ENCODE measurements around the gene MYOM3.

MYOM3 gene

DNA sequence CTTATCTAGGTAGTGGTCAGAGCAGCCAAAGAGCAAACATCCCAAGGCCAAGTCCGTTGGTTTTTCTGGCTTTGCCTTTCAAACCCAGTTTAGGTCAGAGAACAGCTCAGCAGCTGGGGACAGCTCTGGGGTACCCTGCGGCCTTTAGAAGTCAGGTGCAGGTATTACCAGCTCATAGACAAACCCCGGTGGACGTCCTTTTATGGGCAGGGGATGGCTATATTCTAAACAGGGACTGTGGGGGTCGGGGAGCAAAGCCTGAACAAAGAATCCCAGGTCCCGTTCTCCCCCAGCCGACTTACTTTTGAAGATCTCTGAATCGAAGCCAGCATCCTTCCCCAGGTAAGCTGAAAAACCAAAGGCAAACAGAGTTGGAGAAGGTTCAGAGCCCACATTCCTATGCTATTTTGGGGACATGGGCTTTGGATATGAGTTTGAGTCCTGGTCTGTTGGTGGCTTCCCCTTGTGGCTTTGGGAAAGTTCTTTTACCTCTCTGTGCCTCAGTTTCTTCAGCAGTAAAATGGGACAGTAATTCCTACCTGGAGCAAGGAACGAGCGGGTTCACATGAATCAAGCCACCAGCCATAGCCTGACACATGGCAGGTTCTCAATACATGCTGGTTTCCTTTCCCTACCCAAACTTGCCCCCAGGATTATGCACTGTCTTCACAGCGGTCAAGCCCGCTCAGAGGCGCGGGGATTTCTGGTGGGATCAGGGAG lies 16.6 kb downstream of the MYOM3 start:
- DNase-seq, result no peak

- DNase-seq, result no peak
Observed at GRCh38 chr1:24094554-24094953, 17.4 kb downstream of the MYOM3 start.

- DNase-seq, result no peak
Observed at GRCh38 chr1:24093732-24094131, 18.2 kb downstream of the MYOM3 start.

GRCh38 chr1:24092979-24093378 lies 19.0 kb downstream of the MYOM3 start:
- no peak for DNase-seq

GRCh38 chr1:24091971-24092482 lies 19.9 kb downstream of the MYOM3 start:
- DNase-seq, result no peak

DNA sequence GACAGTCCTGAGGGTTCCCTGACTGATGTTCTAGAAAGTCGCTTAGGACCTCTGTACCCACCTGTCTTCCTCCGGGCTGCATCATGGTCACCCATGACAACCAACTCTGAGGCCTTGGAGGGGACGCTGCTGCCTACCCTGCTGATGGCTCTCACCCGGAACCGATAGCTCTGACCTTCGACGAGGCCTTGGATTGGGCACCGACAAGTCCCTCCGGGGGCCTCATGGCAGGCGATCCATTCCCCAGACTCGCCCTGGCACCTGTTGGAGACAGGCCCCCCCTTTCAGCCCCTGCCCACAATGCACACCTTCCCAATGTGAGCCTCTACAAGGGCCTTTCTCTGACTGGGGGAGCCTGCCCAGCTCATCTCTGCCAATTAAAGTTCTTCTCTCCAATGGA lies 21.2 kb downstream of the MYOM3 start:
- no peak for DNase-seq

GRCh38 chr1:24089743-24090555 lies 22.0 kb downstream of the MYOM3 start:
- DNase-seq, result no peak

DNA sequence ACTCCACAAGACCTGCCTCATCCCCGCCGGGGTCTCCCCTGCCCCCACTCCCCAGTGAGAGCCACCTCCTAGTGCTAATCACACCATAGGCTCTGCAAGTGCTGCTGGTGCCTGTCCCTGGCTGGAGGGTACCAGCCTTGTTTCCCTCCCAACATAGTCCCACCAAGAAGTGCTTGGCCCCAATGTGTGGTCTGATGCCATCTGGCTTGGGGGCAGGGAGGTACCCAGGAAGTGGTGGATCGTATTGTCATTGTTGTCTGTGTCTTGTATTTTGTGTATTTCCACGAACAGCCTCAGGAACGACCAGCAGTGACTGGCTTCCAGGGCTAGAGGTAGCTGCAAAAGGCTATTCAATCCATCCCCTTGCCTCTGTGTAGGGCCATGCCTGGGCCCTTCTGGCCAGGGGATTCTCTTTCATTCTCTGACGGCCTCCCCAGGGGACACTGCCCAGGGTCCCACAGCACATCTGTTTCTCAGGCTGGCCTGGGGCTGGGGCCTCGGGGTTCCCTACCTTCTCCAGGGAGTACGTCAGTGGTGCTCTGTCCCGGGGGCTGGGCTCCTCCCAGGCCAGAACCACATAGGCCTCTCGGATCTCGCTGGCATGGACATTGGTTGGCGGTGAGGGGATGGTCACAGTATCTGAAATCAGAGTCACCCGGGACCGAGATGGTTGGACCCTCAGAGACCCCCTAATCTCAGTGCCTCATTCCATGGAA lies 22.8 kb downstream of the MYOM3 start:
- no peak for DNase-seq

- DNase-seq, result no peak
Observed at GRCh38 chr1:24086466-24086865, 25.5 kb downstream of the MYOM3 start.

DNA sequence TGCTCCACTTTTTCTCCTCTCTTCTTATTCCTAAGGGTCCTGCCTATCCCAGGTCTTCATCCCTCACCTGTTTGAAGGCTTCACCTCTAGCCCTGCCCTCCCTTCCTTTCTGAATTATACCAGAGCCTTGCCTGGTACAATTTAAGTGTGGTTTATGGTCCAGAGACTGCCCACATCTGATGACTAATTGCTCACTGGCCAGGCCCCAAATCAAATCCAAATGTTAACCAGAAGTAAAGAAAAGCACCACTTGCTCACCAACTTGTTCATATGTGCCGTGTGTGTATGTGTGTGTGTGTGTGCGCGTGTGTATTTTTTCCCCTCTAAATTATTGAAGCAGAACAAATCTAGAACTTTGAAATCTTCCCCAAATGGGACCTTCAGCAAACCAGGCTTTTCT lies 26.4 kb downstream of the MYOM3 start:
- no peak for DNase-seq

- DNase-seq, result no peak
Observed at GRCh38 chr1:24085007-24085406, 26.9 kb downstream of the MYOM3 start.

DNA sequence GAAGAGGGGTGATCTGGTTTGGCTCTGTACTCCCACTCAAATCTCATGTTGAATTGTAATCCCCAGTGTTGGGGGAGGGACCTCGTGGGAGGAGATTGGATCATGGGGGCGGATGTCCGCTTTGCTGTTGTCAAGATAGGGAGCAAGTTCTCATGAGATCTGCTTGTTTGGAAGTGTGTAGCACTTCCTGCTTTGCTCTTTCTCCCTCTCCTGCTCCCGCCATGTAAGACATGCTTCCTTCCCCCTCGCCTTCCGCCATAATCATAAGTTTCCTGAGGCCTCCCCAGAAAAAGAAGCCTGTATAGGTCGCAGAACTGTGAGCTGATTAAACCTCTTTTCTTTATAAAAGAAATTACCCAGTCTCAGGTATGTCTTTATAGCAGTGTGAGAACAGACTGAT lies 27.9 kb downstream of the MYOM3 start:
- DNase-seq, result no peak

DNA sequence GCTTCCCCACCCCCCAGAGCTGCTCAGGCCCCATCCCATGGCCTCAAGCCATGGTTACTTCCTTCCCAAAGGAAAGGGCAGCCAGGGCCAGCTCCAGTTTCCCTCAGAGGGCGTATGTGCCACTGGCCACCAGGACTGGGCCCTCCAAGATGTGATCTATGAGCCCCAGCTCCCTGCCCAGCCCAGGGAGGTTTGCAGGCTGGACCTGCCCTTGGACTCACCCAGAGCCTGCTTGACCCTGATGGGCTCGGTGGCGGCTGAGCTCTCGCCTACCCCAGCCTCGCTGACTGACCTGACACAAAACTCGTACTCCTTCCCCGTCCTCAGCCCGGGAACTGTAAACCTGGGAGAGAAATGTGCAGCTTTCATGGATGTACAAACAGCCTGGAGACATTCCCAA lies 29.6 kb downstream of the MYOM3 start:
- DNase-seq, result no peak

DNA sequence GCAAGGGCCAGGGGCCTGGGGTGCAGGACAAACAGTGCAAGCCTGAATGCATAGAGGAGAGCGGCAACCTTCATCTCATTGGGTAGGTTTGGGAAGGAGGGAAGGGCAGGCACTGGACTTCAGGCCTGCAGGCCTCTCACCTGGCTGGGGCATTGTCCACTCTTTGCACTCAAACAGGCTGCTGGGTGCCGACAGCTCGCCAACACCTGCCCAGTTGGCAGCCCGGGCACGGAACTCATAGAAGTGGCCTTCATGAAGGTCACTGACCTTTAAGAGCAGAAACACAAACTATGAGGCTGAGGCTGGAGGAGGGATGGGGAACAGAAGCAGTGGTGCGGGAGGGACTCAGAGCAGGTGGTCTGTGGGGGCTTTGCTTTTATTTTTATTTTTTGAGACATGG lies 30.7 kb downstream of the MYOM3 start:
- DNase-seq, result no peak

- no peak for DNase-seq
Observed at GRCh38 chr1:24080131-24080530, 31.8 kb downstream of the MYOM3 start.

GRCh38 chr1:24077278-24077978 lies 34.5 kb downstream of the MYOM3 start:
- no peak for DNase-seq

DNA sequence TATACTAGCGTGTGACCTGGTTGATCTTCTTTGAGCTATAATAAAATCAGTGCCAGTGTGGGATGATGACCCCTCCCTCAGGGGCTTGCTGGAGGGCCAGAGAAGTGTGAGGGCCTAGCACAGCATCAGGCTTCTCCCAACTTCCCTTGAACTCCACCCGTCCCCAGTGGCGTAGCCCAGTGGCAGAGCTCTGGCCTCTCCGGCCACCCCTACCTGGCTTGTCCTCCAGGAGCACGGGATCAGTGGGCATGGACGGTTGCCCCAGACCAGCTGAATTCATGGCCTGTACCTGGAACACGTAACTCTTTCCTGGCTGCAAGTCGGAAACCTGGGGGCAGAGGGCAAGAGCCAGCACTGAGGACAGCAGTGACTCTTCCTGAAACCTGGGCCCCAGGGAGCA lies 36.0 kb downstream of the MYOM3 start:
- DNase-seq, result no peak

DNA sequence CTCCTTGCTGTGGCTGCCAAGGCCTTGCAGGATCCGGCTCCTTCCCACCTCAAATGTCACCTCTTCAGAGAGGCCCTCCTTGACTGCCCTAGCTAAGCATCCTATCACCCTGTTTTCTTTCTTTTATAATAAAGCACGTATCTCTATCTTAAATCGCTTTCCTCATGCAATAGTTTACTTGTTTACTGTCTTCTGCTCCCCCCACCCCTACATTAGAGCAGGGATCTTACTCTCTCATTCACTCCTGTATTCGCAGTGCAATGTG lies 36.4 kb downstream of the MYOM3 start:
- DNase-seq, result no peak

- no peak for DNase-seq
Observed at GRCh38 chr1:24074817-24075589, 36.9 kb downstream of the MYOM3 start.

DNA sequence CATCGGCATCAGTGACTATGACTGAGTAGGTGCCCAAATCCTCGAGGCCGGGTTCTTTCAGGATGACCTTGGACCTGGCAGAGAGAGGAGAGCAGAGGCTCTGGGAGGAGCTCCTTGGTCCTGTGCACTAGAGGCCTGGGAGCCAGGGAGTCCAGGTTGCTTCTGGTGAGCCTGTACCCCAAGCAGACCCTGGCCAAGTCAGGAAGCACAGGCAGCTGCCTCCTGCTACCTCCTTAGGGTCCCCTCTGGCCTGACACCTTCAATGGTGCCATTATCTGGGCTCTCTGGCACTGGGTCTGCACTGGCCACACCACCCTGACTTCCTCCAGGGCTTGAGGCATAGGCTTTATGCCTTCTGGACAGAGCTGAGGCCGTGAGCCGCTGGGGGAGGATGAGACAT lies 37.7 kb downstream of the MYOM3 start:
- DNase-seq, result no peak

DNA sequence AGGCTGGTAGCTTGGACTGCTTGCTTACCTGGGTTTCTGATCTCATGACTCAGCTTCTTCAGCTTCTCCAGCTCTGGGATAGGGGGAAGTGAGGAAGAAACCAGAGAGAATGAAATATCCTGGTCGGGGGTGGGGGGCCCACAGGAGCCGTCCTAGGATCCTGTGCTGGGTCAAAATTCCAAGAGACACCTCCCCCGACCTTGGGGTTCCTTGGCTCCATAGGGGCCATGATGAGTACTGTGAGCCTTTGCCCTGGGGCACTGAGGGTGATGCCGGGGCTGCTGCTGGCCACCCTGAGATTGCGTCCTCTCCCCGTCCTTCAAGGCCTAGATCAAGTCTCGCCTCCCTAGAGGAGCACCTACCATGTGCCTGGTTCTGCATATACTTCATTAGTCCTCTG lies 40.0 kb downstream of the MYOM3 start:
- no peak for DNase-seq

DNA sequence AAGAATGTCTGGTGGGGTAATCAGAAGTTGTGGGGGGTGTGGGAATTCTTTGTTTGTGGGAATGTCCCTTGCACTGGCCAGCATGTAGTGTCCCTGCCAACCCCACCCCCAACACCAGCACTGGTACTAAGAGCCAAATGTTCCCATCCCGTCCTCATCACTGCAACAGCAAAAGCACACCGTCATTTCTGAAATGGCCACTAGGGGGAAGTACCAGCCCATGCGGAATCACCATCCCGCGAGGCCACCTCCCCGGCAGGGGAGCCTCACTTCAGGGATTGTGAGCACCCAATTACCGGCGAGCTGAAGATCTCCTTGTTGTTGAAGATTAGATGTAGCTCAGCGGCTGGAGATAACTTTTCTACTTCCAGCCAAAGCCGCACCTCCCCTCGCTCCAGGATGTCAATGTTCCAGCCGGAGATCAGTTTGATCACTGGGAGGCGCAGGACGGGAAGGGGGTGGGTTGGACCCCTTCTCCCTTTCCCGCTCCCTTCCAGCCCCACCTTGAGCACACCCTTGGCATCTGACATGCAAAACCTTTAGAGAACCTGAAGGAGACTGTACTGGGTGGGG lies 41.0 kb downstream of the MYOM3 start:
- DNase-seq, result peak; percentile 83
